RPMI8226 (cell line): ENCODE data around the gene MED13L.
A peak's percentile ranks its signal among the peaks of the same experiment; 100 is the strongest.
"Not testable (repeated sequence)": the region's sequence is repeated elsewhere in the genome, so short reads cannot be mapped to it uniquely, and the experiment has no call there.

Source experiments
- DNase-seq: peaks from one replicate; pipeline ENCODE4 v3.0.0-alpha.2; 2015

Gene MED13L

GRCh38 chr12:116043659-116044535, 233.6 kb downstream of the MED13L start:
- peak; percentile 7 for DNase-seq

- DNase-seq: no peak
Observed at GRCh38 chr12:116040402-116040801, 237.1 kb downstream of the MED13L start.

GRCh38 chr12:116039081-116039480, 238.4 kb downstream of the MED13L start:
- no peak for DNase-seq

- no peak for DNase-seq
Observed at GRCh38 chr12:116037941-116038837, 239.3 kb downstream of the MED13L start.

- no peak for DNase-seq
Observed at GRCh38 chr12:116033765-116034164, 243.7 kb downstream of the MED13L start.

- not testable (repeated sequence) for DNase-seq
Observed at GRCh38 chr12:116031624-116032023, 245.9 kb downstream of the MED13L start.

- no peak for DNase-seq
Observed at GRCh38 chr12:116028619-116029018, 248.9 kb downstream of the MED13L start.

- DNase-seq: no peak
Observed at GRCh38 chr12:116027551-116027821, 250.0 kb downstream of the MED13L start.

- DNase-seq: no peak
Observed at GRCh38 chr12:116026768-116027550, 250.5 kb downstream of the MED13L start.

GRCh38 chr12:116026346-116026745, 251.1 kb downstream of the MED13L start:
- no peak for DNase-seq

GRCh38 chr12:116024769-116025168, 252.7 kb downstream of the MED13L start:
- DNase-seq: no peak

GRCh38 chr12:116019415-116019814, 258.1 kb downstream of the MED13L start:
- no peak for DNase-seq

GRCh38 chr12:116018282-116018681, 259.2 kb downstream of the MED13L start:
- DNase-seq: no peak

GRCh38 chr12:116015525-116015924, 262.0 kb downstream of the MED13L start:
- DNase-seq: peak; percentile 11

- no peak for DNase-seq
Observed at GRCh38 chr12:116012757-116013156, 264.7 kb downstream of the MED13L start.

- DNase-seq: no peak
Observed at GRCh38 chr12:116011217-116011616, 266.3 kb downstream of the MED13L start.

- no peak for DNase-seq
Observed at GRCh38 chr12:116010467-116010866, 267.0 kb downstream of the MED13L start.

GRCh38 chr12:116009805-116010204, 267.7 kb downstream of the MED13L start:
- DNase-seq: no peak

GRCh38 chr12:116006141-116006540, 271.4 kb downstream of the MED13L start:
- DNase-seq: no peak

GRCh38 chr12:116002890-116003536, 274.5 kb downstream of the MED13L start:
- DNase-seq: no peak

GRCh38 chr12:116000252-116000651, 277.2 kb downstream of the MED13L start:
- no peak for DNase-seq

- DNase-seq: no peak
Observed at GRCh38 chr12:115999582-115999981, 277.9 kb downstream of the MED13L start.
